H1 (cell line): ENCODE results near the gene RNF8. TPM values are rescaled to one million over a fixed set of nuclear protein-coding genes. Genes with fewer than 3 reads are reported as not detected.

Experiments used
- CHD1 ChIP-seq: IDR thresholded peaks from 2 replicates; pipeline ENCODE4 v1.6.1; 2012; ENCODE audit warnings: low read depth, low read length, improper control_type of control experiment
- CHD7 ChIP-seq: fragments of 300-600 bp; sonication (generic); IDR thresholded peaks from 2 replicates; pipeline ENCODE4 v1.7.1; 2012; ENCODE audit warnings: low read length, moderate library complexity, mild to moderate bottlenecking, inconsistent platforms; ENCODE audit not compliant: insufficient replicate concordance
- CREB1 ChIP-seq: IDR thresholded peaks from 2 replicates; pipeline ENCODE4 v1.6.1; 2012; ENCODE audit warnings: inconsistent platforms
- CTCF ChIP-seq, 3 experiments: IDR thresholded peaks; 1 replicate in 2 of 3; 2 replicates in 1 of 3; pipeline versions ENCODE4 v1.5.1 to v1.6.1; 2011; ENCODE audit warnings: low read length in 3 of 3, mild to moderate bottlenecking in 3 of 3, inconsistent platforms in 2 of 3, low read depth in 1 of 3, moderate library complexity in 1 of 3; ENCODE audit not compliant: insufficient read depth in 1 of 3; ENCODE audit errors: control extremely low read depth in 1 of 3
- GTF2F1 ChIP-seq: IDR thresholded peaks from 2 replicates; pipeline ENCODE4 v1.6.1; 2012; ENCODE audit warnings: low read depth, low read length, improper control_type of control experiment, borderline replicate concordance
- HDAC6 ChIP-seq: IDR thresholded peaks from one replicate; pipeline ENCODE4 v1.7.1; 2012; ENCODE audit warnings: low read depth, mild to moderate bottlenecking, inconsistent platforms, low read length, moderate library complexity
- PHF8 ChIP-seq: fragments of 200-600 bp; sonication (generic); conservative IDR thresholded peaks from 2 replicates; pipeline ENCODE4 v1.7.1; 2012; ENCODE audit warnings: low read depth, mild to moderate bottlenecking, inconsistent platforms, low read length, moderate library complexity
- TEAD4 ChIP-seq: IDR thresholded peaks from 2 replicates; pipeline ENCODE4 v1.6.1; 2012; ENCODE audit warnings: low read depth, low read length, inconsistent platforms, mixed read lengths
- ZNF274 ChIP-seq: IDR thresholded peaks from 2 replicates; pipeline ENCODE4 v1.7.0; 2012; ENCODE audit warnings: low read length, borderline replicate concordance; ENCODE audit errors: extremely low read depth
- polyA plus RNA-seq, 7 experiments: library from polyadenylated mRNA; depleted of rRNA in 3 of 7; stranded (reverse) in 5 of 7; unstranded in 2 of 7; fragments of >200 nt in 5 of 7; fragments of 200-250 nt in 2 of 7; gene quantifications; 1 replicate in 5 of 7; 2 replicates in 1 of 7; 4 replicates in 1 of 7; pipeline versions ENCODE4 v1.2.1 to v1.2.3, GENCODE V29; 2011 to 2013; ENCODE audit warnings: missing spikeins in 2 of 7, mixed read lengths in 2 of 7
- total RNA-seq: library from RNA; stranded (reverse); fragmentation: NEBNext Ultra II Directional; extraction: Animal tissue kit (Norgen Biotek cat#: 25700); gene quantifications from 2 replicates; pipeline ENCODE4 v1.2.1, GENCODE V29; 2021

Gene RNF8
- total and polyA plus RNA-seq, 2 of the 8 experiments (the other 6 are each of a cell fraction or from before 2014, with no cell fraction given), result 20.3 to 44.7 TPM

- TF ChIP-seq CHD7, result no peak
- TF ChIP-seq CTCF (IDR thresholded peaks at IDR 0.05; ENCODE audit: control extremely low read depth in 1 of 3, insufficient read depth in 1 of 3, low read depth in 1 of 3, low read length in 3 of 3), result no peak
- TF ChIP-seq GTF2F1, result no peak
- no peak for TF ChIP-seq CHD1
- no peak for TF ChIP-seq TEAD4
- TF ChIP-seq HDAC6, result no peak
- no peak for TF ChIP-seq CREB1
- no peak for TF ChIP-seq PHF8
- no peak for TF ChIP-seq ZNF274
Observed at GRCh38 chr6:37343248-37343647, 10.5 kb upstream of the RNF8 start (continued).
